K562 (cell line): ENCODE data around the gene GABARAP. TPM values are rescaled to one million over a fixed set of nuclear protein-coding genes. Genes with fewer than 3 reads are reported as not detected.

ENCODE experiments used
- ATAC-seq: fragments of 200-7000 bp; cut with Tn5 transposase; 3 replicates; pipeline ENCODE4 v1.9.1; 2020; ENCODE audit warnings: moderate library complexity
- BruUV-seq: library from RNA; stranded (reverse); fragments of 400-500 nt; replicated peaks from 2 replicates; lab custom pipeline; 2021; lab: Mats Ljungman, UMichigan
- CTCF ChIA-PET: fragments of 300-600 bp; formaldehyde crosslinking; extraction: SDS; loops from one replicate; lab custom pipeline; 2021; ENCODE audit warnings: low intra/inter-chr PET ratio; lab: Yijun Ruan, JAX
- POLR2A ChIA-PET: fragments of 300-600, 350-650 bp; sonication (Branson Sonifier 250); formaldehyde crosslinking; extraction: SDS; loops from one replicate; lab custom pipeline; 2021; ENCODE audit warnings: antibody characterized with exemption, inconsistent platforms; lab: Yijun Ruan, JAX
- DNase-seq, 4 experiments: peaks; one replicate each; pipeline versions ENCODE4 v3.0.0 to v3.0.0-alpha.2; 2011 to 2018; ENCODE audit warnings: low spot score in 3 of 4, mixed read lengths in 3 of 4; ENCODE audit errors: extremely low read depth in 1 of 4
- FAIRE-seq: peaks from 2 replicates; lab custom pipeline; 2011; peaks lifted over from hg19 to GRCh38; lab: Jason Lieb, UNC
- H2AFZ ChIP-seq: 2 replicates; pipeline ENCODE4 v1.6.0; 2011; ENCODE audit warnings: low read depth, low read length, control low read depth, inconsistent platforms
- H3K27ac ChIP-seq: fragments of 200-600 bp; 3 replicates; pipeline ENCODE4 v1.8.0; 2011; ENCODE audit warnings: low read depth, mild to moderate bottlenecking, control low read depth, inconsistent platforms, low read length, moderate library complexity, mixed read lengths; ENCODE audit errors: extremely low read depth
- H3K27me3 ChIP-seq, 2 experiments: fragments of 300-600 bp in 1 of 2; 2 replicates in 1 of 2; 3 replicates in 1 of 2; pipeline versions ENCODE4 v1.6.0 to v1.8.0; 2011; ENCODE audit warnings: inconsistent platforms in 2 of 2, low read length in 2 of 2, mild to moderate bottlenecking in 1 of 2, mixed read lengths in 1 of 2, moderate library complexity in 1 of 2; ENCODE audit not compliant: control insufficient read depth in 2 of 2, insufficient read depth in 2 of 2
- H3K36me3 ChIP-seq: fragments of 300-600 bp; 3 replicates; pipeline ENCODE4 v1.8.0; 2011; ENCODE audit warnings: mild to moderate bottlenecking, low read length, inconsistent platforms; ENCODE audit not compliant: control insufficient read depth, insufficient read depth
- H3K4me1 ChIP-seq, 2 experiments: fragments of 200-600 bp in 1 of 2; replicated peaks in 1 of 2; 2 replicates in 1 of 2; 3 replicates in 1 of 2; pipeline versions ENCODE4 v1.5.1 to v1.8.0; 2011; ENCODE audit warnings: inconsistent platforms in 2 of 2, low read length in 2 of 2, mild to moderate bottlenecking in 1 of 2, mixed read lengths in 1 of 2, moderate library complexity in 1 of 2; ENCODE audit not compliant: control insufficient read depth in 2 of 2, insufficient read depth in 2 of 2
- H3K4me2 ChIP-seq: 2 replicates; pipeline ENCODE4 v1.6.1; 2011; ENCODE audit warnings: low read length, control low read depth, inconsistent platforms, mixed read lengths; ENCODE audit not compliant: insufficient read depth
- H3K4me3 ChIP-seq: fragments of 200-600 bp; sonication (generic), shearing (Covaris generic); 2 replicates; pipeline ENCODE4 v1.5.1; 2016; ENCODE audit warnings: control low read depth, inconsistent platforms
- H3K79me2 ChIP-seq: fragments of 200-600 bp; 3 replicates; pipeline ENCODE4 v1.8.0; 2011; ENCODE audit warnings: low read length, inconsistent platforms; ENCODE audit not compliant: control insufficient read depth, insufficient read depth
- H3K9ac ChIP-seq, 2 experiments: 2 replicates each; pipeline versions ENCODE4 v1.6.0 to v1.6.1; 2011; ENCODE audit warnings: low read depth in 2 of 2, low read length in 2 of 2, control low read depth in 1 of 2, inconsistent platforms in 1 of 2, mild to moderate bottlenecking in 1 of 2, mixed read lengths in 1 of 2; ENCODE audit not compliant: insufficient read depth in 1 of 2
- H3K9me1 ChIP-seq: one replicate; pipeline ENCODE4 v1.6.0; 2011; ENCODE audit warnings: inconsistent platforms, mild to moderate bottlenecking, low read length, moderate library complexity; ENCODE audit not compliant: control insufficient read depth, insufficient read depth
- H3K9me3 ChIP-seq: replicated peaks from 2 replicates; pipeline ENCODE4 v1.5.1; 2011; ENCODE audit warnings: low read depth, low read length, inconsistent platforms; ENCODE audit not compliant: control insufficient read depth, insufficient read depth
- H4K20me1 ChIP-seq: replicated peaks from 2 replicates; pipeline ENCODE4 v1.6.1; 2011; ENCODE audit warnings: low read length, inconsistent platforms, mixed read lengths; ENCODE audit not compliant: control insufficient read depth, insufficient read depth
- CHD2 ChIP-seq: IDR thresholded peaks from 2 replicates; pipeline ENCODE4 v1.6.1; 2011; ENCODE audit warnings: low read depth, low read length
- FOXO4 ChIP-seq: fragments of 450-650 bp; formaldehyde crosslinking; IDR thresholded peaks from 2 replicates; pipeline ENCODE4 v1.4.0; 2020; ENCODE audit warnings: mild to moderate bottlenecking, moderate library complexity
- NFXL1 ChIP-seq: fragments of 450-650 bp; formaldehyde crosslinking; IDR thresholded peaks from 2 replicates; pipeline ENCODE4 v1.4.0; 2021; ENCODE audit warnings: mild to moderate bottlenecking
- NFYB ChIP-seq: IDR thresholded peaks from 2 replicates; pipeline ENCODE4 v1.6.1; 2011; ENCODE audit warnings: mild to moderate bottlenecking, moderate library complexity; ENCODE audit not compliant: insufficient read length; ENCODE audit errors: extremely low read depth
- ZMIZ1 ChIP-seq, 2 experiments: fragments of 150-350 bp in 1 of 2; IDR thresholded peaks; 2 replicates each; pipeline ENCODE4 v1.6.1; 2012 to 2016; ENCODE audit warnings: low read depth in 2 of 2, low read length in 2 of 2, mild to moderate bottlenecking in 1 of 2, moderate library complexity in 1 of 2
- ZNF232 ChIP-seq: sonication (generic); formaldehyde crosslinking; IDR thresholded peaks from 2 replicates; pipeline ENCODE4 v1.8.0; 2022; ENCODE audit warnings: mild to moderate bottlenecking, missing genetic modification reagents
- ZNF57 ChIP-seq: fragments of 450-650 bp; formaldehyde crosslinking; IDR thresholded peaks from 2 replicates; pipeline ENCODE4 v1.4.0; 2020; ENCODE audit warnings: mild to moderate bottlenecking, moderate library complexity
- WGBS: fragments of 100-300 bp; shearing (Covaris generic); methylation state at CpG from one replicate; pipeline ENCODE4 v1.1.6; 2016; ENCODE audit warnings: low coverage, mixed read lengths; ENCODE audit not compliant: insufficient coverage; ENCODE audit errors: missing lambda C conversion rate; 5-methylcytosine and 5-hydroxymethylcytosine counted together
- in situ Hi-C: fragments of 300-500 bp; cut with MboI; formaldehyde crosslinking; loops from 4 replicates; pipeline ENCODE4 v1.15.0; 2018; ENCODE audit warnings: inconsistent platforms, mixed read lengths
- intact Hi-C: fragments of 100-400 bp; cut with micrococcal nuclease; formaldehyde crosslinking; loops from 2 replicates; pipeline ENCODE4 v1.14.2; 2022
- polyA plus RNA-seq, 8 experiments: library from polyadenylated mRNA; depleted of rRNA in 4 of 8; stranded (reverse) in 5 of 8; unstranded in 3 of 8; fragments of >200 nt; fragmentation: Nextera tagmentation in 2 of 8; fragmentation: Illumina TruSeq in 1 of 8; extraction: Ambion mirVana in 2 of 8; extraction: Trizol in 1 of 8; gene quantifications; 2 replicates each; pipeline versions ENCODE4 v1.2.1 to v1.2.3, GENCODE V29; 2011 to 2014; ENCODE audit warnings: inconsistent platforms in 1 of 8, missing spikeins in 1 of 8
- total RNA-seq, 7 experiments: library from RNA; depleted of rRNA in 6 of 7; stranded (reverse); fragments of >200 nt in 6 of 7; fragmentation: Illumina TruSeq in 2 of 7; extraction: Trizol in 2 of 7; gene quantifications; 2 replicates each; pipeline versions ENCODE4 v1.2.1 to v1.2.3, GENCODE V29; 2011 to 2021; ENCODE audit warnings: low replicate concordance in 1 of 7

GABARAP gene
- total and polyA plus RNA-seq, 9 of the 15 experiments (the other 6 are each of a cell fraction or from before 2014, with no cell fraction given), result 47.5 to 373 (median 152) TPM

GRCh38 chr17:7234083-7234951 lies 7.9 kb downstream of the GABARAP start, which contains the start of gene DVL2:
Gene DVL2 (minus strand): TSS chr17:7234517. CDS start chr17:7234262, 255 bp downstream.
- CTCF ChIA-PET, result no interaction called here
- TF ChIP-seq FOXO4 (CRISPR knock-in tag), result no peak; the same call in 1 of the 2 replicates
- TF ChIP-seq NFXL1 (CRISPR knock-in tag), result no peak
- TF ChIP-seq NFYB, result no peak
- no peak for TF ChIP-seq ZMIZ1 (IDR thresholded peaks at IDR 0.05; ENCODE audit: low read depth in 2 of 2, low read length in 2 of 2)
- TF ChIP-seq CHD2, result peak; percentile 30; the same call in 1 of the 2 replicates
- TF ChIP-seq ZNF57 (CRISPR knock-in tag), result no peak
- TF ChIP-seq ZNF232 (CRISPR knock-in tag), result no peak

More at GRCh38 chr17:7234083-7234951, 7.9 kb downstream of the GABARAP start, which contains the start of gene DVL2:
- Histone ChIP-seq H3K4me2 (peak within 1 kb of the TSS; percentile 91), H3K36me3 (peaks cover 54% of the 10 kb centered on the region; the same call in 2 of the 3 replicates), H3K9me1 (peaks cover 4% of the 10 kb centered on the region), H3K79me2 (peaks cover 87% of the 10 kb centered on the region), H3K4me1 (peaks cover 28 to 31% of the 10 kb centered on the region in 2 experiments; a peak in 4 of 5 replicates), H3K9me3 (no peaks in the 10 kb centered on the region), H3K27ac (peak within 1 kb of the TSS; percentile 89), H2AFZ (peak within 1 kb of the TSS; percentile 70; the same call in 1 of the 2 replicates), H3K4me3 (peak within 1 kb of the TSS; percentile 73), H3K27me3 (no peaks in the 10 kb centered on the region), H3K9ac (peak within 1 kb of the TSS; percentile 95 to 97), H4K20me1 (peaks cover 12% of the 10 kb centered on the region)
- in situ Hi-C loops (no loop called here), intact Hi-C loops (no loop called here)
- peak; percentile 85 for FAIRE-seq
- ATAC-seq, result peak; percentile 67
- BruUV-seq, result TSS peak; percentile 19
- DNase-seq, result peak; percentile 77 to 93 (median 86)
- POLR2A ChIA-PET, result interaction anchor here (0.6 to 6.6 kb wide), 5 partner anchors 8 to 647 kb away, joined by 3 to 73 read pairs (median 4); partner anchors contain the start of genes ACADVL, DLG4 and GABARAP
- 3% methylated on average over 30 of the region's 72 CpGs for WGBS
